GM21825 (cell line): ENCODE results near the gene C6orf132.

ENCODE experiments used
- ATAC-seq: cut with Tn5 transposase; IDR thresholded peaks from one replicate; pipeline ENCODE4 v1.9.1; 2021; ENCODE audit warnings: mild to moderate bottlenecking, moderate library complexity; ENCODE audit not compliant: unreplicated experiment

The C6orf132 gene

GRCh38 chr6:42079941-42080464, 62.4 kb downstream of the C6orf132 start:
- ATAC-seq: no peak

GRCh38 chr6:42078386-42078785, 64.0 kb downstream of the C6orf132 start:
- ATAC-seq: no peak

GRCh38 chr6:42075159-42075838, 67.1 kb downstream of the C6orf132 start:
- no peak for ATAC-seq

GRCh38 chr6:42073287-42073686, 69.1 kb downstream of the C6orf132 start:
- ATAC-seq: no peak

GRCh38 chr6:42071881-42072583, 70.4 kb downstream of the C6orf132 start:
- no peak for ATAC-seq

- no peak for ATAC-seq
Measured at GRCh38 chr6:42068872-42069522, 73.4 kb downstream of the C6orf132 start.

GRCh38 chr6:42068173-42068572, 74.2 kb downstream of the C6orf132 start:
- no peak for ATAC-seq

- ATAC-seq: no peak
Measured at GRCh38 chr6:42066156-42066675, 76.2 kb downstream of the C6orf132 start.

GRCh38 chr6:42059743-42060142, 82.7 kb downstream of the C6orf132 start:
- ATAC-seq: no peak

GRCh38 chr6:42053601-42054000, 88.8 kb downstream of the C6orf132 start:
- no peak for ATAC-seq

GRCh38 chr6:42051268-42051653, 91.2 kb downstream of the C6orf132 start:
- ATAC-seq: no peak
